ENCODE results near the gene NSD1.
"Not testable (repeated sequence)": the region's sequence is repeated elsewhere in the genome, so short reads cannot be mapped to it uniquely, and the experiment has no call there.

NSD1 gene

GRCh38 chr5:177233802-177234201 lies 100.2 kb downstream of the NSD1 start:
- Histone ChIP-seq H3K9me3 (ENCODE audit: control insufficient read depth, low read length) (no peaks in the 10 kb centered on the region), H3K4me1 (ENCODE audit: control insufficient read depth, insufficient read depth, low read length, poor library complexity, severe bottlenecking) (peaks cover 19% of the 10 kb centered on the region), H3K4me3 (ENCODE audit: extremely low read depth, insufficient read depth, low read length, poor library complexity, severe bottlenecking) (no peak overlapping the region), H3K36me3 (ENCODE audit: control insufficient read depth, insufficient read depth, low read length) (peaks cover 53% of the 10 kb centered on the region), H3K27ac (ENCODE audit: low read depth, low read length, severe bottlenecking) (no peak overlapping the region)

DNA sequence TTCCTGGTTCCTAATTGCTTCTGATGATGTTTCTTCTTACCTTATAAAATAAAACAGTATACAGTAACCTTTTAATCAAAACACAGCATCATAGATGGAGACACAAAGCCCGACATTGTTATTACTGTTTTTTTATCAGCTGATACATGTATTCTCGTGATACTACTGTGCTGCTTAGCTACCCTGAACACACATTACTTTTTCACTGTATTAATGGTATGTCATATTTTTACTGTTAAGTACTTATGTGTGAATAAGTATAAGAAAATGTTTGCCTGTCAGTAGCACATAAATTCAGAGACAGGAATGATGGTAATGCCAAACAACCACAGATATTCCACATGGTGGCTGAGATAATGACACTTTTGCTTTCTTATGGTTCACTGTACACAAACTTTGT lies 101.3 kb downstream of the NSD1 start:
- Histone ChIP-seq H3K4me1 (ENCODE audit: control insufficient read depth, insufficient read depth, low read length, poor library complexity, severe bottlenecking) (peaks cover 19% of the 10 kb centered on the region), H3K27ac (ENCODE audit: low read depth, low read length, severe bottlenecking) (no peak overlapping the region), H3K4me3 (ENCODE audit: extremely low read depth, insufficient read depth, low read length, poor library complexity, severe bottlenecking) (no peak overlapping the region), H3K36me3 (ENCODE audit: control insufficient read depth, insufficient read depth, low read length) (peaks cover 54% of the 10 kb centered on the region), H3K9me3 (ENCODE audit: control insufficient read depth, low read length) (no peaks in the 10 kb centered on the region)
- 100% methylated on average over 1 of the region's 2 CpGs; no CpG with 5 or more reads in 1 of the 2 experiments for WGBS, 2 experiments (ENCODE audit: insufficient coverage in 2 of 2)

DNA sequence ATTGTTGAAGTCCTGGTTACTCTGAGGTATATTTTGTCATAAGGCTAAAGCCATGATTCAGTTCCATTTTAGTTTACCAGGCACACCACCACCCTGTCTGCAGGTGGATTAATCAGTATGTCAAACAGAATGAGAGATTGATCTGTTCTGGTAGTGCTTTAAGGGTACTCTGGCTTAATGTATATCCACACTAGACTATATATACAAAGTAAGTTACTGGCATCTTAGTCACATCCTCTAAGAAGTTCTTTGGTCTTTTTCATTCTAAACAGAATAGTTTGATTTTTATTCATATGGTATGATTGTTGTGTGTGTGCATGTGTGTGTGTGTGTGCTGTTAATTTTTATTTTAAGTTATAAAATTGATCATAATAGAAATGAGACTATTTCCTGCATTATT lies 108.2 kb downstream of the NSD1 start:
- Histone ChIP-seq H3K4me1 (ENCODE audit: control insufficient read depth, insufficient read depth, low read length, poor library complexity, severe bottlenecking) (no peaks in the 10 kb centered on the region), H3K36me3 (ENCODE audit: control insufficient read depth, insufficient read depth, low read length) (peaks cover 65% of the 10 kb centered on the region), H3K9me3 (ENCODE audit: control insufficient read depth, low read length) (no peaks in the 10 kb centered on the region), H3K4me3 (ENCODE audit: extremely low read depth, insufficient read depth, low read length, poor library complexity, severe bottlenecking) (no peak overlapping the region), H3K27ac (ENCODE audit: low read depth, low read length, severe bottlenecking) (no peak overlapping the region)

DNA sequence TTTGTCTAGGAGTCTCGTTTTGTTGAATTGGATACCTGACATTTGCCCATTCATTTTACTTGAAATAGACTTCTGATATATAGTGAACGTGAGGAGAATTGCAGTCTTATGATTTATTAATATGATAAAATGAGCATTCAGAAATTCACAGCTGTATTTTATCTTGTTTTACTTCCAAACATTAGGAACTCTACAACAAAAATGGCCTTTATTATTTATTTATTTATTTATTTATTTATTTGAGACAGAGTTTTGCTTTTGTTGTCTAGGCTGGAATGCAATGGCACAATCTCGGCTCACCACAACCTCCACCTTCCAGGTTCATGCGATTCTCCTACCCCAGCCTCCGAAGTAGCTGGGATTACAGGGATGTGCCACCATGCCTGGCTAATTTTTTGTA lies 108.7 kb downstream of the NSD1 start:
- WGBS, 2 experiments (ENCODE audit: insufficient coverage in 2 of 2): 83% methylated on average over 1 of the region's 5 CpGs; no CpG with 5 or more reads in 1 of the 2 experiments
- Histone ChIP-seq H3K4me3 (ENCODE audit: extremely low read depth, insufficient read depth, low read length, poor library complexity, severe bottlenecking) (no peak overlapping the region), H3K27ac (ENCODE audit: low read depth, low read length, severe bottlenecking) (no peak overlapping the region), H3K36me3 (ENCODE audit: control insufficient read depth, insufficient read depth, low read length) (peaks cover 66% of the 10 kb centered on the region), H3K9me3 (ENCODE audit: control insufficient read depth, low read length) (no peaks in the 10 kb centered on the region), H3K4me1 (ENCODE audit: control insufficient read depth, insufficient read depth, low read length, poor library complexity, severe bottlenecking) (no peaks in the 10 kb centered on the region)

DNA sequence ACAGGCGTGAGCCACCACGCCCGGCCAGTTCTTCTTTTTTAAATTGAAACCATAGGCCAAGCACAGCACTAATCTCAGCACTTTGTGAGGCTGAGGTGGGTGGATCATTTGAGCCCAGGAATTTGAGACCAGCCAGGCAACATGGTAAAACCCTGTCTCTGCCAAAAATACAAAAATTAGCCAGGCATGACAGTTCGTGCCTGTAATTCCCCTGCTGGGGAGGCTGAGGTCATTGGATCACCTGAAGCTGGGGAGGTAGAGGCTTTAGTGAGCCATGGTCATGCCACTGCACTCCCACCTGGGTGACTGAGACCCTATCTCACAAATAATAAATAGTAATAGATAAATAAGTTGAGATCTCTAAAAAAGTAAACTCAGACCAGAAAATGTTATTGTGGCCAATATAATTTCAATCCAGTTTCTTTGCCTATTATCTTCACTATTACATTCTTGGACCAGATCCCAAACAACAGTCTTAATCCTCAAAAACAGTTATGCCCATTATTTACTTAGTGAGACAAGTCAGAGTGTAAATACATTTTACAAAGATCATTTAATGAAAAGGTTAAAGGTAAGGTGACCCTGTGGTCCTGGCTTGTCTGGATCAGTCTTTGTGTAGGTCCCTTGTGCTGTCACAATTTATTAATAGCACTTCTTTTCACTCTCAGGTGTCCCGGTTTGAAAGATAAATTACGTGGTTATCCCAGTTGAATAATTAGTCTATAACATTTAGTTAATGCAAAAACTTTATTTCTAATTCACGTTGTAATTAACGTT lies 116.4 kb downstream of the NSD1 start:
- no peak overlapping the region for H3K27ac ChIP-seq (ENCODE audit: low read depth, low read length, severe bottlenecking)
- 94 to 97% methylated on average over 3 to 4 of the region's 8 CpGs for WGBS, 2 experiments (ENCODE audit: insufficient coverage in 2 of 2)
- H3K4me1 ChIP-seq (ENCODE audit: control insufficient read depth, insufficient read depth, low read length, poor library complexity, severe bottlenecking): no peaks in the 10 kb centered on the region
- peaks cover 82% of the 10 kb centered on the region for H3K36me3 ChIP-seq (ENCODE audit: control insufficient read depth, insufficient read depth, low read length)
- H3K4me3 ChIP-seq (ENCODE audit: extremely low read depth, insufficient read depth, low read length, poor library complexity, severe bottlenecking): no peak overlapping the region
- H3K9me3 ChIP-seq (ENCODE audit: control insufficient read depth, low read length): no peaks in the 10 kb centered on the region

DNA sequence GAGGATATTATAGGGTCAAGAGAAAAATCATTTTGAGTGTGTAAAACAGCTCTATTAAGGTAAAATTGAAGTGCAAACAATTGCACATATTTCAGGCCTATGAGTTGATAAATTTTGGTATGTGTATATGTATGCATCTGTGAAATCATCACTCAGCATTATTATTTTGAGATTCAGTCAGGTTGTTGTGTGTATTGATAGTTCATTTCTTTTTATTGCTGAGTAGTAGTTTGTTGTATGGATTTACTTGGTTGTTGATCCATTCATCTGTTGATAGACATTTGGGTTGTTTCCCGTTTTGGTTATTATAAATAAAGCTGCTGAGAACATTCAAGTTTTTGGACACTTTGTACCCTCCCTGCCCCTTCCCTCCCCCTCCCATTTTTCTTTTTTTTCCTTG lies 119.7 kb downstream of the NSD1 start:
- Histone ChIP-seq H3K36me3 (ENCODE audit: control insufficient read depth, insufficient read depth, low read length) (peaks cover 95% of the 10 kb centered on the region), H3K9me3 (ENCODE audit: control insufficient read depth, low read length) (no peaks in the 10 kb centered on the region), H3K27ac (ENCODE audit: low read depth, low read length, severe bottlenecking) (no peak overlapping the region), H3K4me1 (ENCODE audit: control insufficient read depth, insufficient read depth, low read length, poor library complexity, severe bottlenecking) (no peaks in the 10 kb centered on the region), H3K4me3 (ENCODE audit: extremely low read depth, insufficient read depth, low read length, poor library complexity, severe bottlenecking) (no peak overlapping the region)
- WGBS, 2 experiments (ENCODE audit: insufficient coverage in 2 of 2): no CpG with 5 or more reads among the region's 1 CpG

DNA sequence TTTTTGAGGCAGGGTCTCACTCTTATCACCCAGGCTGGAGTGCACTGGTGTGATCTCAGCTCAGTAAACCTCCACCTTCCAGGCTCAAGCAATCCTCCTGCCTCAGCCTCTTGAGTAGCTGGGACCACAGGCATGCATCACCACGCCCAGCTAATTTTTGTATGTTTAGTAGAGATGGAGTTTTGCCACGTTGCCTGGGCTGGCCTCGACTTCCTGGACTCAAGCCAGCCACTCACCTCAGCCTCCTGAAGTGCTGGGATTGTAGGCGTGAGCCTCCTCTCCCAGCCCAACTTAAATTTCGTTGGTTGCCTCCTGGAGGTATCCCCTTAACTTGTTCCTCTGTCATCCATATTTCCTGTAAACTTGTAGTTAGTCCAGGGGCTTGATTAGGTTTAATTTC lies 122.7 kb downstream of the NSD1 start:
- Histone ChIP-seq H3K9me3 (ENCODE audit: control insufficient read depth, low read length) (no peaks in the 10 kb centered on the region), H3K36me3 (ENCODE audit: control insufficient read depth, insufficient read depth, low read length) (peaks cover 98% of the 10 kb centered on the region), H3K4me1 (ENCODE audit: control insufficient read depth, insufficient read depth, low read length, poor library complexity, severe bottlenecking) (no peaks in the 10 kb centered on the region), H3K4me3 (ENCODE audit: extremely low read depth, insufficient read depth, low read length, poor library complexity, severe bottlenecking) (no peak overlapping the region), H3K27ac (ENCODE audit: low read depth, low read length, severe bottlenecking) (no peak overlapping the region)
- WGBS, 2 experiments (ENCODE audit: insufficient coverage in 2 of 2): 76 to 100% methylated on average over 1 to 2 of the region's 5 CpGs

DNA sequence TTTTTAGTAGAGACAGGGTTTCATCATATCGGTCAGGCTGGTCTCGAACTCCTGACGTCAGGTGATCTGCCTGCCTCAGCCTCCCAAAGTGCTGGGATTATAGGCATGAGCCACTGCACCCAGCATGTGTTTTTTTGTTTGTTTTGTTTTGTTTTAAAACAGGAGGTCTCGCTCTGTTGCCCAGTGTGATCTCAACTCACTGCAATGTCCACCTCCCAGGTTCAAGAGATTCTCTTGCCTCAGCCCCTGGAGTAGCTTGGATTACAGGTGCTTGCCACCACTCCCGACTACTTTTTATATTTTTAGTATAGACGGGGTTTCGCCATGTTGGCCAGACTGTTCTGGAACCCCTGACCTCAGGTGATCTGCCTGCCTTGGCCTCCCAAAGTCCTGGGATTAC lies 125.1 kb downstream of the NSD1 start:
- H3K9me3 ChIP-seq (ENCODE audit: control insufficient read depth, low read length); H3K4me1 ChIP-seq (ENCODE audit: control insufficient read depth, insufficient read depth, low read length, poor library complexity, severe bottlenecking); H3K4me3 ChIP-seq (ENCODE audit: extremely low read depth, insufficient read depth, low read length, poor library complexity, severe bottlenecking); H3K27ac ChIP-seq (ENCODE audit: low read depth, low read length, severe bottlenecking): not testable (repeated sequence)
- H3K36me3 ChIP-seq (ENCODE audit: control insufficient read depth, insufficient read depth, low read length): peaks cover 95% of the 10 kb centered on the region
- 92 to 94% methylated on average over 3 to 6 of the region's 7 CpGs for WGBS, 2 experiments (ENCODE audit: insufficient coverage in 2 of 2)

- Histone ChIP-seq H3K9me3 (ENCODE audit: control insufficient read depth, low read length) (no peaks in the 10 kb centered on the region), H3K27ac (ENCODE audit: low read depth, low read length, severe bottlenecking) (no peak overlapping the region), H3K4me1 (ENCODE audit: control insufficient read depth, insufficient read depth, low read length, poor library complexity, severe bottlenecking) (no peaks in the 10 kb centered on the region), H3K36me3 (ENCODE audit: control insufficient read depth, insufficient read depth, low read length) (peaks cover 94% of the 10 kb centered on the region), H3K4me3 (ENCODE audit: extremely low read depth, insufficient read depth, low read length, poor library complexity, severe bottlenecking) (no peak overlapping the region)
- 75 to 100% methylated on average over 1 to 4 of the region's 7 CpGs for WGBS, 2 experiments (ENCODE audit: insufficient coverage in 2 of 2)
These were observed 127.4 kb downstream of the NSD1 start for GRCh38 chr5:177260961-177261360.

DNA sequence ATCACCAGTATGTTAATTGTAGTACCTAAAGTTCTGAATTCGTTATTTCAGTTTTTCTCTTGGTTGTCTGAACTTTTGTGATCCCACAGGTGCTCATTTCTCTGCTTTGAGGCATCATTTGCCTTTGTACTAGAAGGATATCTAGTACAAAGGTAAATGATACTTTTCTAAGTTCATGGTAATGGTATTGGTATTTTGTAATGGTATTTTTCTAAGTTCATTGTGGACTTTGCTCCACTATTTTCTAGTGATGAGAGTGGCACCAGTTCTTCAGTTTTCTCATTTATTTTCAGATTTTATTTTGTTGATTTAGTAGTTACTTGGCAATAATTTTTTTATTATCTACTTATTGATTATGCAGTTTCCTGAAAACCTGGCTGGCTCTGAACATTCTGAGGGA lies 127.9 kb downstream of the NSD1 start:
- Histone ChIP-seq H3K36me3 (ENCODE audit: control insufficient read depth, insufficient read depth, low read length) (peaks cover 94% of the 10 kb centered on the region), H3K27ac (ENCODE audit: low read depth, low read length, severe bottlenecking) (no peak overlapping the region), H3K4me1 (ENCODE audit: control insufficient read depth, insufficient read depth, low read length, poor library complexity, severe bottlenecking) (no peaks in the 10 kb centered on the region), H3K9me3 (ENCODE audit: control insufficient read depth, low read length) (no peaks in the 10 kb centered on the region), H3K4me3 (ENCODE audit: extremely low read depth, insufficient read depth, low read length, poor library complexity, severe bottlenecking) (no peak overlapping the region)
- 100% methylated on average over 1 of the region's 1 CpG for WGBS, 2 experiments (ENCODE audit: insufficient coverage in 2 of 2)

- Histone ChIP-seq H3K4me1 (ENCODE audit: control insufficient read depth, insufficient read depth, low read length, poor library complexity, severe bottlenecking) (no peaks in the 10 kb centered on the region), H3K4me3 (ENCODE audit: extremely low read depth, insufficient read depth, low read length, poor library complexity, severe bottlenecking) (no peak overlapping the region), H3K27ac (ENCODE audit: low read depth, low read length, severe bottlenecking) (no peak overlapping the region), H3K36me3 (ENCODE audit: control insufficient read depth, insufficient read depth, low read length) (peaks cover 91% of the 10 kb centered on the region), H3K9me3 (ENCODE audit: control insufficient read depth, low read length) (no peaks in the 10 kb centered on the region)
- 100% methylated on average over 1 of the region's 1 CpG for whole genome bisulfite sequencing, 2 experiments (ENCODE audit: insufficient coverage in 2 of 2)
These were observed 130.6 kb downstream of the NSD1 start for GRCh38 chr5:177264178-177264577.
